Endothelial cell of umbilical vein (primary cell): ENCODE results near the gene TET1.

Experiments used
- EZH2 ChIP-seq: IDR thresholded peaks from 2 replicates; pipeline ENCODE4 v1.6.1; 2012; ENCODE audit warnings: borderline replicate concordance, low read depth, mild to moderate bottlenecking, moderate library complexity, low read length, inconsistent platforms; ENCODE audit not compliant: severe bottlenecking
- GATA2 ChIP-seq: IDR thresholded peaks from 2 replicates; pipeline ENCODE4 v1.7.0; 2011; ENCODE audit warnings: low read depth, mild to moderate bottlenecking, moderate library complexity, mixed read lengths, low read length; ENCODE audit not compliant: insufficient read length, insufficient read depth
- JUN ChIP-seq: IDR thresholded peaks from 2 replicates; pipeline ENCODE4 v1.6.1; 2011; ENCODE audit warnings: borderline replicate concordance, low read depth; ENCODE audit not compliant: insufficient read length, insufficient read depth
- MYC ChIP-seq: IDR thresholded peaks from one replicate; pipeline ENCODE4 v1.6.1; 2011; ENCODE audit warnings: mild to moderate bottlenecking, low read depth, low read length
- POLR2A ChIP-seq: IDR thresholded peaks from 2 replicates; pipeline ENCODE4 v1.6.1; 2012; ENCODE audit warnings: low read depth, mild to moderate bottlenecking, control low read depth, low read length
- POLR2AphosphoS5 ChIP-seq: IDR thresholded peaks from 2 replicates; pipeline ENCODE4 v1.6.1; 2012; ENCODE audit warnings: low read depth, mild to moderate bottlenecking, control low read depth, low read length, moderate library complexity; ENCODE audit not compliant: insufficient read depth
- TF ChIP-seq, protein P1 (sequence below), 2 donors: IDR thresholded peaks; 1 replicate in 1 of 2; 2 replicates in 1 of 2; pipeline ENCODE4 v1.5.1; 2011; ENCODE audit warnings: low read length in 2 of 2, mild to moderate bottlenecking in 2 of 2, moderate library complexity in 2 of 2, control low read depth in 1 of 2, inconsistent platforms in 1 of 2, low read depth in 1 of 2; ENCODE audit not compliant: insufficient read depth in 1 of 2; ENCODE audit errors: extremely low read depth in 1 of 2
- TF ChIP-seq, protein P2 (sequence below): IDR thresholded peaks from 2 replicates; pipeline ENCODE4 v1.6.1; 2011; ENCODE audit not compliant: insufficient read depth, insufficient read length

DNA sequence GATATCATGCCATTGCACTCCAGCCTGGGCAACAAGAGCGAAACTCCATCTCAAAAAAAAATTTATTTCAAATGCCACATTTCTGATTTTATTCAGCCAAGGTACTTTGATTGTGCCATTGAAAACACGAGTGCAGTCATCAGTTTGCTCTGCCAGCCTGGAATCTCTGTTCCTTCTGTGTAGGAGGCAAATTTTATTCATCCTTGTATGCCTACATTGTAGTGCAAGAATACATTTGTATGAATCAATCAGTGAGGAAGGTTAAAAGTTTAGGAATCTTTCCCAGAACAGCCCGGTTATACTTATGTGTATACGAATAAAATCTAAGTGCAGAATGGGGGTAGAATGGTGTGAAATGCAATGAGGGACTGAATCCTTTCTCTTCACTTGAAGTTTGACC lies 886 bp upstream of the TET1 start:
- TF ChIP-seq EZH2 (no peak), MYC (no peak), POLR2A (no peak), JUN (no peak), GATA2 (no peak), POLR2AphosphoS5 (no peak)
- TF ChIP-seq, protein P1, sequence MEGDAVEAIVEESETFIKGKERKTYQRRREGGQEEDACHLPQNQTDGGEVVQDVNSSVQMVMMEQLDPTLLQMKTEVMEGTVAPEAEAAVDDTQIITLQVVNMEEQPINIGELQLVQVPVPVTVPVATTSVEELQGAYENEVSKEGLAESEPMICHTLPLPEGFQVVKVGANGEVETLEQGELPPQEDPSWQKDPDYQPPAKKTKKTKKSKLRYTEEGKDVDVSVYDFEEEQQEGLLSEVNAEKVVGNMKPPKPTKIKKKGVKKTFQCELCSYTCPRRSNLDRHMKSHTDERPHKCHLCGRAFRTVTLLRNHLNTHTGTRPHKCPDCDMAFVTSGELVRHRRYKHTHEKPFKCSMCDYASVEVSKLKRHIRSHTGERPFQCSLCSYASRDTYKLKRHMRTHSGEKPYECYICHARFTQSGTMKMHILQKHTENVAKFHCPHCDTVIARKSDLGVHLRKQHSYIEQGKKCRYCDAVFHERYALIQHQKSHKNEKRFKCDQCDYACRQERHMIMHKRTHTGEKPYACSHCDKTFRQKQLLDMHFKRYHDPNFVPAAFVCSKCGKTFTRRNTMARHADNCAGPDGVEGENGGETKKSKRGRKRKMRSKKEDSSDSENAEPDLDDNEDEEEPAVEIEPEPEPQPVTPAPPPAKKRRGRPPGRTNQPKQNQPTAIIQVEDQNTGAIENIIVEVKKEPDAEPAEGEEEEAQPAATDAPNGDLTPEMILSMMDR (IDR thresholded peaks at IDR 0.05; ENCODE audit: extremely low read depth in 1 of 2, insufficient read depth in 1 of 2, low read depth in 1 of 2, low read length in 2 of 2) = no peak
- TF ChIP-seq, protein P2, sequence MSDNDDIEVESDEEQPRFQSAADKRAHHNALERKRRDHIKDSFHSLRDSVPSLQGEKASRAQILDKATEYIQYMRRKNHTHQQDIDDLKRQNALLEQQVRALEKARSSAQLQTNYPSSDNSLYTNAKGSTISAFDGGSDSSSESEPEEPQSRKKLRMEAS = no peak
